BLaER1 (cell line): Measurements from ENCODE around the gene SEMA6A.

Source experiments
- H3K27ac ChIP-seq: shearing (Covaris generic); formaldehyde crosslinking; 2 replicates; pipeline ENCODE4 v1.8.1; 2022
- H3K27me3 ChIP-seq: shearing (Covaris generic); formaldehyde crosslinking; 2 replicates; pipeline ENCODE4 v1.8.1; 2022
- H3K36me3 ChIP-seq: shearing (Covaris generic); formaldehyde crosslinking; 2 replicates; pipeline ENCODE4 v1.8.1; 2022
- H3K4me1 ChIP-seq: shearing (Covaris generic); formaldehyde crosslinking; 2 replicates; pipeline ENCODE4 v1.8.1; 2022
- H3K4me2 ChIP-seq: shearing (Covaris generic); formaldehyde crosslinking; 2 replicates; pipeline ENCODE4 v1.8.1; 2022
- H3K4me3 ChIP-seq: shearing (Covaris generic); formaldehyde crosslinking; 2 replicates; pipeline ENCODE4 v1.8.1; 2022
- H3K9ac ChIP-seq: shearing (Covaris generic); formaldehyde crosslinking; 2 replicates; pipeline ENCODE4 v1.8.1; 2022
- H3K9me3 ChIP-seq: shearing (Covaris generic); formaldehyde crosslinking; 2 replicates; pipeline ENCODE4 v1.8.1; 2022
- H4K20me1 ChIP-seq: shearing (Covaris generic); formaldehyde crosslinking; 2 replicates; pipeline ENCODE4 v1.8.1; 2022
- Cebpa-rat ChIP-seq: shearing (Covaris generic); IDR thresholded peaks from 2 replicates; pipeline ENCODE4 v1.8.1; 2022

The SEMA6A gene

DNA sequence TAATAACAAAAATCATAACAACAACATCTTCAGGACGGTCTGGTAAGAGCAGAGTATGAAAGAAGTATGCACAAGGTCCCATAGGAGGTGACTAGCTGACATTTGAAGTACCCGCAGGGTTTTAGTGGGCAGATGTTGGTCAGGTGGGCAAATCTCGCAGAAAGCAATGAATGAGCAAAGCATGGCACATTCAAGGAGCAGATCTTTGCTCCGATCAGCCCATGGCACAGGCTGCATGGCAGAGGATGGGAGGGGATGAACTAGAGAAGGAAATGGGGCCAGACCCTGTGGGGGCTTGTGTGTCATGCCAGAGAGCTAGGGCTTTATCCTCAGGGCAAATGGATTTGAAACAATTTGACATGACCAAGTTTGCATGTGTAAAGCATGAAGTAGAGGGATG is 90.0 kb downstream of the SEMA6A start:
- H3K9me3 ChIP-seq: no peaks in the 10 kb centered on the region
- H3K36me3 ChIP-seq: no peaks in the 10 kb centered on the region
- H3K27ac ChIP-seq: no peak overlapping the region
- H3K4me2 ChIP-seq: no peak overlapping the region
- H3K4me3 ChIP-seq: no peak overlapping the region
- peaks cover 17% of the 10 kb centered on the region for H3K4me1 ChIP-seq
- H3K27me3 ChIP-seq: no peaks in the 10 kb centered on the region
- H3K9ac ChIP-seq: no peak overlapping the region
- no peak for TF ChIP-seq Cebpa-rat
- no peaks in the 10 kb centered on the region for H4K20me1 ChIP-seq

DNA sequence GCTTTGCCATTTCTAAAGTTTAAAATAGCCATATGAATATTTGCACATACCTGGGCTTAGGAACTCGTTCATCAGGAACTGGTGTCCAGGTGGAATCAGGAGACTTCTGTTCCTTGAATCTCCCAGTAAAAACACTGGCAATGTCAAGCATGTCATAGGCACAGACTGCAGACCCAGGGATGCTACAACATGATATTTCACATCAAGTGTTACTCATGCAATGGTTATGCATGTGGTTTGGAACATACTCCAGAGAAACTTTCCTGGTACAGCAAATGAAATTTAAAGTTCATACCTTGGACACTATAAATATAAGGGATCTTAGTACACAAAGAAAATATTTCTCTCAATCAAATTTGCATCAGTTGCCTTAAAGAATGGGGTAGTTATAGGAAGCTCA is 92.2 kb downstream of the SEMA6A start:
- Histone ChIP-seq H3K36me3 (no peaks in the 10 kb centered on the region), H3K4me2 (no peak overlapping the region), H3K4me1 (peaks cover 39% of the 10 kb centered on the region), H3K9me3 (peaks cover 6% of the 10 kb centered on the region), H3K4me3 (no peak overlapping the region), H3K9ac (no peak overlapping the region), H4K20me1 (no peaks in the 10 kb centered on the region), H3K27ac (no peak overlapping the region), H3K27me3 (no peaks in the 10 kb centered on the region)
- no peak for TF ChIP-seq Cebpa-rat

DNA sequence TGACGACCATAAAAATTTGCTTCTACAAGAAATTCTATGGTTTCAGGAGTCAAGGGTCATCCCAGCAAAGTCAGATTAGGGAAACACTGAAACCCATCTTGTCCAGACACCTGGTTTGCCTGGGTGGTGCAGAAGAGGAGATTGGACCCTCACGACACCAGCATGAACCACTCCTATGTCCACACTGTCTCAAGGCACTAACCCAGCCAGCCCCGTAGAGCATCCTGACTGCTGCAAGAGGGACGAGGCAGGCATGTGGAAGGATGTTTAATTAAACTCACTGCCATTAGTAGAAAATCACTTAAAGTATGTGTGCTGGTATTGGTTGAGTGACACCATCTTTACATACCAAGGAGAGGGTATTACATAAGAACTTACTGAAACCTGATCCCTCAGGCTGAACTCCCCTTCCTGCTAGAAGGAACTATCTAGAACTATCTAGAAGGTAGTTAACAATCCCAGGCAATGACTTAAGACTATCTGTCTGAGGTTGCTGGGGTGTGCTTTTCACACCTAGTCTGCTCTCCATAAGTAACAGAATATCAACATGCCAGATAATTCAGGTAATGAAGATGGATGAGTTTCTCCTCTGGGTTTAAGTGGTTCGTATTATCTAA is 93.6 kb downstream of the SEMA6A start:
- no peak overlapping the region for H3K9ac ChIP-seq
- TF ChIP-seq Cebpa-rat: no peak
- H3K36me3 ChIP-seq: no peaks in the 10 kb centered on the region
- no peaks in the 10 kb centered on the region for H4K20me1 ChIP-seq
- H3K9me3 ChIP-seq: peaks cover 18% of the 10 kb centered on the region
- no peaks in the 10 kb centered on the region for H3K27me3 ChIP-seq
- peak overlapping the region; percentile 52 for H3K4me2 ChIP-seq
- H3K4me3 ChIP-seq: no peak overlapping the region
- peaks cover 48% of the 10 kb centered on the region for H3K4me1 ChIP-seq
- H3K27ac ChIP-seq: no peak overlapping the region

DNA sequence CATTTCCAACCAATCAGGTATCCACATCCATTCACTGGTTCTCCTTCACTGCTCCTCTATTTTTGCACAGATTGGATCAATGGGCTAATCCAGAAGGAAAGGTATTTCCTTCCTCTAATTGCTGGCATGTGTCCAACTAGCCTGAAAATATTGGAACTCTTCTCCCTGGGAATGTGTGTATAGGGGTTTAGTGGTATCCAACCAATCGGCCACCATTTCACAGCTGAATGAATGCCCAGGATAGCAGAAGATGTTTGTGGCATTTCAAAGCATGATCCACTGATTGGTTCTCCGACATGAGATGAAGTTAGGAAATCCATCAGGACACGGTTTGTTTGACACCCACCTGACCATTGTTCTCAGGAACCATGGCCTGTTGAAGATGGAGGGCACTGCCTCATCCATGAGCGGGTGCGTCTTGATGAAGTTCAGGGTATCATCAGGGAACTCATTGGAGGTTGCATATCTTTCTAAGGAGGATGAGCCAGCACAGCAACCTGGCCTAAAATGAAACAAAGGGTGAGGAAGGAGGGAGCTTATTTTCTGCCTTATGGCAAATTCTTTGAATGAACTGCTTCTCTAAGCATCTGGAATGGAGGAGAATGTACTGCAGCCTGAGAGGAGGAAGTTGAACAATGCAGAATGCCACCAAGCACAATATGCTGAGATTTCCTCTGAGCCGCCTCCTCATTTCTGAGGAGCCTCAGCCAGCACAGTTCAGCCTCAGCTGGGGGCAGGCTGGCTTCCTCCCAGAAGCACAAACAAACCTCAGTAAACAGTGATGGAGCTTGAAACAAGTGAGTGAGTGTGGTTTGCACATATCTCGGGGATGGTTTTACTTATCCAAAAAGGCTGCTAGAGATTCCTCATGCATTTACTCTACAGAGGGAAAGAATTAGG is 94.6 kb downstream of the SEMA6A start:
- TF ChIP-seq Cebpa-rat: no peak
- Histone ChIP-seq H3K4me1 (peaks cover 58% of the 10 kb centered on the region), H3K9me3 (peaks cover 18% of the 10 kb centered on the region), H3K4me3 (no peak overlapping the region), H3K36me3 (no peaks in the 10 kb centered on the region), H3K9ac (no peak overlapping the region), H3K27ac (no peak overlapping the region), H3K27me3 (no peaks in the 10 kb centered on the region), H3K4me2 (peak overlapping the region; percentile 52), H4K20me1 (no peaks in the 10 kb centered on the region)

DNA sequence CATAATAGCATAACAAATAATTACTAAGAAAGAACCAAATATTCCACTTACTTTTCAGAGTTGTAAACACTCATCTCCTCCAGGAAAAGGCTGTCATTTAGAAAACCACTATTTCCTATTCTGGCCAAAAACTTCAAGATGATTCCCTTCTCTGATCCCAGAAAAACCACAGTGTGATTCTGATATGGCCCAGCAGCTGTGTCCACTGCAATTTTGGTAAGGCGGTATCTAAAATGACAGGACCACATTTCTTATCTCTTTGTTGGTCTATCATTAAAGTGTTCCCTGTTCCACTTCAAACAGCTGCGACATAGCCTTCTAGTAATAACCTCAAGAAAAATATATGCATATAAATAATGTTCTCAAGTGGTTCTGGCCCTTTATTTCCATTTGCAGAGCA is 96.1 kb downstream of the SEMA6A start:
- H4K20me1 ChIP-seq: no peaks in the 10 kb centered on the region
- no peak for TF ChIP-seq Cebpa-rat
- peaks cover 18% of the 10 kb centered on the region for H3K9me3 ChIP-seq
- H3K4me3 ChIP-seq: no peak overlapping the region
- H3K9ac ChIP-seq: no peak overlapping the region
- peak overlapping the region; percentile 52 for H3K4me2 ChIP-seq
- no peaks in the 10 kb centered on the region for H3K36me3 ChIP-seq
- peaks cover 72% of the 10 kb centered on the region for H3K4me1 ChIP-seq
- no peaks in the 10 kb centered on the region for H3K27me3 ChIP-seq
- H3K27ac ChIP-seq: no peak overlapping the region

DNA sequence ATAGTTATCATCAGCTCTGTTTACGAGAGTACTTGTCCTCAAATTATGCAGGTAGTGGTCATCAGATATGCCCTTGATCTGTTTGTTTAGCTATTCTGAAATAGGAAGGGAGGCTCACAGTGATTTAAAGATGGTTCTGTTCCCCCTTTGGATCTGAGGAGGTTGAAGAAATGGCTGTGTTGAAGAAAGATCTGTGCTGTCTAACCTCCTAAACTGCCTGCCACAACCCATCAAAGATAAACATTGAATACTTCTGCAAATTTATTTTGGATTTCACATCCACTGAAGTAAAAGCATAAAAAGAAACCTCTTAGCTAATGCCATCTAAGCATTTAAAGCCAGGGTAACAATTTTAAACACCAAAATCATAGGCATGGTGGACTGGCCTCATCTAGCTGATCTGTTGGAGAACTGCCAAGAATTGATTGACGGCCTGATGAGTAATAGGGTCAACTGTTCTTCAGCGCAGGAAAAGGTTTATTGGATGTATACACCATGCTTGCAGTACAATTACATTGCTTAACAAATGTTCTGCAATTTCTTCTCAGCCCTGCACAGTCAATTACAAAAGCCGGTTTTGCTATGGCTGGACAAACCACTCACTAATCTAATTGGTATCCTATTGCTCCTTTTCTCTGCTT is 97.6 kb downstream of the SEMA6A start:
- H3K27me3 ChIP-seq: no peaks in the 10 kb centered on the region
- no peak for TF ChIP-seq Cebpa-rat
- no peak overlapping the region for H3K4me2 ChIP-seq
- no peak overlapping the region for H3K9ac ChIP-seq
- no peak overlapping the region for H3K4me3 ChIP-seq
- peaks cover 18% of the 10 kb centered on the region for H3K9me3 ChIP-seq
- H4K20me1 ChIP-seq: no peaks in the 10 kb centered on the region
- no peaks in the 10 kb centered on the region for H3K36me3 ChIP-seq
- H3K27ac ChIP-seq: no peak overlapping the region
- peaks cover 72% of the 10 kb centered on the region for H3K4me1 ChIP-seq

DNA sequence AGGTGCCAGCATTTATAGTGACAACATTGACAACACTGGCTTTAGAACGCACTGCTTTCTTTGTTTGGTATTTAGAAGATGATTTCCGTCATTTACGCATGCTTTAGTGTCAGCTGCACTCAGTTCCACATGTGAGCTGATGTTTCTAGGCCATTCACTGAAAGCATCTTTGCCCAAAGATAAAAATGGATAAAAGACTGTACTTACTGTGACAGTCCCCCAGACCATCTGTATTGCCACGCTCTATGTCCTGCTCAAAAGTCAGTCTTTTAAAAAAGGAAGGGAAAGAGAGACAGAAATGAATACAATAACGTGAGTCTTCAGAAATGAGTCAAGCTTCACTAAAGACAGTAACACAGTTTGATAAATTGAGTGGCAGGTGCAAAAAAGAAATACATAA is 99.3 kb downstream of the SEMA6A start:
- Histone ChIP-seq H3K27me3 (no peaks in the 10 kb centered on the region), H3K4me2 (peak overlapping the region; percentile 53), H3K9ac (no peak overlapping the region), H4K20me1 (no peaks in the 10 kb centered on the region), H3K4me3 (no peak overlapping the region), H3K27ac (no peak overlapping the region), H3K9me3 (peaks cover 18% of the 10 kb centered on the region), H3K36me3 (no peaks in the 10 kb centered on the region), H3K4me1 (peaks cover 63% of the 10 kb centered on the region)
- no peak for TF ChIP-seq Cebpa-rat

DNA sequence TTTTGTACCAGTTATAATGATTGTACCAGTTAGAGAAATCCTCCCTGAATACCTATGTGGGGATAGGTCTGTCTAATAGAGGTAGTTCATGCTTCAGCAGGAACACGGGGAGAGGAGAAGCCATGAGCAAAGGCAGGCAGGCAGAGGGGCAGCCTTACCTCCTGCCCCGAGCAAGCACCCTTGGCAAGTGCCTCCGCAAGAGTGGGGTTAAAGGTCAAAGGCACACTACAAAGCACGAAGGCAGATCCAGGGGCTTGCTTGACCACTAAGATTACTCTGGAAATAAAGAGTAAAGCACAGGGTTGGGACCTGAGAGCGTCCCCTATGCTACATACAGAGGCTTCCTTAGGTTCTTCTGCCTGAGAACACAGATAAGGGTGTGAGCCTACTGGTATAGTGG is 100.9 kb downstream of the SEMA6A start:
- no peak overlapping the region for H3K4me3 ChIP-seq
- H3K36me3 ChIP-seq: no peaks in the 10 kb centered on the region
- H3K9me3 ChIP-seq: peaks cover 22% of the 10 kb centered on the region
- H3K4me1 ChIP-seq: peaks cover 46% of the 10 kb centered on the region
- H4K20me1 ChIP-seq: no peaks in the 10 kb centered on the region
- H3K9ac ChIP-seq: no peak overlapping the region
- no peak overlapping the region for H3K27ac ChIP-seq
- TF ChIP-seq Cebpa-rat: no peak
- no peak overlapping the region for H3K4me2 ChIP-seq
- no peaks in the 10 kb centered on the region for H3K27me3 ChIP-seq

DNA sequence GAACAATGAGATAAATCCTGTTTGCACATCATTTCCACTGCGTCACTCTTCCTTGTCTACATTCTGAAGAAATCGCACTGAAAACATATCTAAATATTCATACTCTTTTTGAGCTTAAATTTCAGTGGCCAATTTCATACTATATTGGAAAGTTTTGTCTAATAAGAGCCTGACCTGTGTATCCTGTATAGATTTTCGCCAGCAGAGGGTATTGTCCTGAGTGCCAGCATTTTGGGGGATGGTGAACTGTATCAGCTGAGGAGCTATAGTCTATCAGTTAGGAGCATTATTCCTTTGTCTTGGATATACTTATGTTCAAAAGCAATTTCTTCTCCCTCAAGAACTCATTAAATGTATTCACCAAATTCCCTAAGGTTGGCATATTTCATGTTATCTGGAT is 102.3 kb downstream of the SEMA6A start:
- no peak for TF ChIP-seq Cebpa-rat
- no peak overlapping the region for H3K9ac ChIP-seq

DNA sequence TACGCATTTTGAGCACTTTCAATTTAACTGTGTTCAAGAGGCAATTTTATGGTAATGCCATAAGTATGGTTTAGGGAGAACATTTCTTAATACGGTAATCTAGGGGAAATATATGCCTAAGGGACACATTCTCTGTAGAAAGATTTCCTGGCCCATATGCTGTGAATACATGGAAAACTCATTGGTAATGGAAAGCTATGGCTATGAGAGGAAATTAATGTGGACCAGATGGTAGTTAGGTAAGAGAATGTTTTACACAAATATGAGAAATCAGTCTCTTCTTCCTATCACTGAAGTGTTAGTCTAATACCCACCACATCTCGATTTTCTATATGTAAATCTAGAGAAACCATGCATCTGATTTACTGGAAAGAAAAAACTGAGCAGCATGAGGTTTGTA is 105.0 kb downstream of the SEMA6A start:
- no peaks in the 10 kb centered on the region for H3K27me3 ChIP-seq
- H3K9ac ChIP-seq: no peak overlapping the region
- no peak overlapping the region for H3K4me2 ChIP-seq
- H3K4me3 ChIP-seq: no peak overlapping the region
- H4K20me1 ChIP-seq: no peaks in the 10 kb centered on the region
- no peaks in the 10 kb centered on the region for H3K36me3 ChIP-seq
- no peak overlapping the region for H3K27ac ChIP-seq
- TF ChIP-seq Cebpa-rat: no peak
- H3K4me1 ChIP-seq: peaks cover 49% of the 10 kb centered on the region
- H3K9me3 ChIP-seq: peaks cover 17% of the 10 kb centered on the region

More for the DNA sequence above, 102.3 kb downstream of the SEMA6A start:
- Histone ChIP-seq H3K4me3 (no peak overlapping the region), H3K4me1 (peaks cover 44% of the 10 kb centered on the region), H3K9me3 (peaks cover 23% of the 10 kb centered on the region), H3K27ac (no peak overlapping the region), H3K27me3 (no peaks in the 10 kb centered on the region), H3K4me2 (no peak overlapping the region), H4K20me1 (no peaks in the 10 kb centered on the region), H3K36me3 (no peaks in the 10 kb centered on the region)
